ENCODE data around the gene IL17A. TPM values are rescaled to one million over a fixed set of nuclear protein-coding genes. Genes with fewer than 3 reads are reported as not detected.

The IL17A gene
- total and polyA plus RNA-seq, 2 donors (not counting 3 experiments of a cell fraction or from before 2014, with no cell fraction given), result not detected

DNA sequence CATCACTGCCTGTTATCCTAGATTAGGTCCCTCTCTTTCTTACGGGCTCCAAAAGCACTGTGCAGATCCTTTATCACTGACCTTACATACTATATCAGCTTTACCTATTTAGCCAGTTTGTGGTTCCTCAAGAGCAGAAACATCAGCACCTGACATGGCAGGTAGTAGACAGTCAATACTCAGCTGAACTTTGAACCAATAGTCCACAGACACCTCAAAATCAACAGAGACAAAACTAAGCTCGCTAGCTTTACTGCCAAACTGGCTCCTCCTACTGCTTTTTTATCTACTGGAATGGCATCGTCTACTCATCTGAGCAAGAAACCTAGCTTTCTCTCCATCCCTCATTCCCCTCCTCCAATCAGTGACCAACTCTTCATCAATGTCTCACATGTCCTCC, 5.6 kb downstream of the IL17A start:
- Histone ChIP-seq H3K27me3 (ENCODE audit: control insufficient read depth in 2 of 2, insufficient read depth in 2 of 2, low read length in 2 of 2) (no peaks in the 10 kb centered on the region), H3K4me1 (ENCODE audit: control insufficient read depth, extremely low read depth, insufficient read depth, low read length) (no peaks in the 10 kb centered on the region), H3K4me2 (ENCODE audit: insufficient read depth, low read length) (no peak overlapping the region), H3K9me3 (replicated peaks; ENCODE audit: control insufficient read depth, insufficient read depth, low read length) (no peaks in the 10 kb centered on the region), H4K20me1 (replicated peaks; ENCODE audit: control insufficient read depth, extremely low read depth, insufficient read depth, low read length) (no peaks in the 10 kb centered on the region), H3K36me3 (ENCODE audit: control insufficient read depth in 2 of 2, extremely low read depth in 1 of 2, insufficient read depth in 2 of 2, low read length in 2 of 2) (no peaks in the 10 kb centered on the region), H3K4me3 (replicated peaks in 1 of 3; ENCODE audit: insufficient read depth in 1 of 3, low read depth in 1 of 3, low read length in 3 of 3) (no peak overlapping the region), H3K9ac (replicated peaks; ENCODE audit: extremely low read depth, insufficient read depth, low read length) (no peak overlapping the region), H2AFZ (ENCODE audit: low read depth, low read length) (no peak overlapping the region), H3K9me1 (replicated peaks; ENCODE audit: control insufficient read depth, extremely low read depth, insufficient read depth, low read length) (no peaks in the 10 kb centered on the region), H3K27ac (ENCODE audit: insufficient read depth, low read depth, low read length) (no peak overlapping the region), H3K79me2 (ENCODE audit: control insufficient read depth, insufficient read depth, low read length) (no peaks in the 10 kb centered on the region)
- DNase-seq (ENCODE audit: low read depth, low spot score), result no peak
- POLR2A ChIA-PET, result no interaction called here
- dilution Hi-C loops (cut with MboI; ENCODE audit: extremely low pct_ligation_motif_present, low sequenced_read_pairs), result no loop called here
- CTCF ChIA-PET, result no interaction called here
- FAIRE-seq, result no peak
- TF ChIP-seq EZH2 (IDR thresholded peaks at IDR 0.05; ENCODE audit: borderline replicate concordance, low read depth, low read length, severe bottlenecking), result no peak
- TF ChIP-seq POLR2A (IDR thresholded peaks at IDR 0.05; ENCODE audit: low read depth, low read length), result no peak
- no peak for TF ChIP-seq MYC (IDR thresholded peaks at IDR 0.05; ENCODE audit: low read depth, low read length)
- no peak for TF ChIP-seq POLR2AphosphoS5 (IDR thresholded peaks at IDR 0.05; ENCODE audit: insufficient read depth, low read depth, low read length)
- TF ChIP-seq JUN (IDR thresholded peaks at IDR 0.05; ENCODE audit: borderline replicate concordance, insufficient read depth, insufficient read length, low read depth), result no peak
- no peak for TF ChIP-seq MAX (IDR thresholded peaks at IDR 0.05; ENCODE audit: insufficient read depth, insufficient read length)
- TF ChIP-seq FOS (IDR thresholded peaks at IDR 0.05; ENCODE audit: borderline replicate concordance, insufficient read depth, low read length), result no peak
- no peak for TF ChIP-seq GATA2 (IDR thresholded peaks at IDR 0.05; ENCODE audit: insufficient read depth, insufficient read length, low read depth, low read length)
- TF ChIP-seq CTCF (IDR thresholded peaks at IDR 0.05; ENCODE audit: extremely low read depth in 1 of 2, insufficient read depth in 1 of 2, low read depth in 1 of 2, low read length in 2 of 2), result no peak
- BruUV-seq (replicated peaks), result no TSS peak
- intact Hi-C loops (cut with micrococcal nuclease), result loop anchor here (10.0 kb wide), 1 partner anchor 57 kb away; no protein-coding TSS in a partner anchor

Data from endothelial cell of umbilical vein (primary cell).